K562 (cell line): ENCODE results near the gene EPX. TPM values are rescaled to one million over a fixed set of nuclear protein-coding genes. Genes with fewer than 3 reads are reported as not detected.
A peak's percentile ranks its signal among the peaks of the same experiment; 100 is the strongest.

Experiments
- CHD4 ChIP-seq: fragments of 200-600 bp; sonication (generic); IDR thresholded peaks from 3 replicates; pipeline ENCODE4 v1.6.1; 2012; ENCODE audit warnings: low read depth, mild to moderate bottlenecking, mixed read lengths, low read length, inconsistent platforms; ENCODE audit not compliant: insufficient read depth, insufficient replicate concordance, poor library complexity, severe bottlenecking
- DPF2 ChIP-seq: fragments of 450-650 bp; IDR thresholded peaks from 2 replicates; pipeline ENCODE4 v1.6.1; 2016
- FOSL1 ChIP-seq: fragments of 200-800 bp; sonication (Bioruptor generic); conservative IDR thresholded peaks from 2 replicates; pipeline ENCODE4 v1.6.1; 2016; ENCODE audit warnings: missing genetic modification characterization, missing compliant biosample characterization
- HMG20B ChIP-seq: fragments of 250-450 bp; sonication (Bioruptor Pico); IDR thresholded peaks from 2 replicates; pipeline ENCODE4 v1.5.0; 2021; ENCODE audit warnings: mild to moderate bottlenecking
- KAT7 ChIP-seq: sonication (generic); formaldehyde crosslinking; IDR thresholded peaks from 2 replicates; pipeline ENCODE4 v1.8.0; 2022; ENCODE audit warnings: missing genetic modification reagents, mild to moderate bottlenecking, borderline replicate concordance
- MTF1 ChIP-seq: fragments of 250-450 bp; sonication (Bioruptor Pico); IDR thresholded peaks from 2 replicates; pipeline ENCODE4 v1.9.0; 2021; ENCODE audit warnings: moderate library complexity, mild to moderate bottlenecking, inconsistent platforms, borderline replicate concordance
- PHB2 ChIP-seq: fragments of 450-650 bp; IDR thresholded peaks from 2 replicates; pipeline ENCODE4 v1.6.1; 2017; ENCODE audit warnings: low read depth
- RB1 ChIP-seq: fragments of 450-650 bp; IDR thresholded peaks from 2 replicates; pipeline ENCODE4 v1.6.1; 2017; ENCODE audit warnings: low read depth, mild to moderate bottlenecking
- ZNF263 ChIP-seq: sonication (generic); formaldehyde crosslinking; IDR thresholded peaks from 2 replicates; pipeline ENCODE4 v1.8.0; 2022; ENCODE audit warnings: mild to moderate bottlenecking, missing genetic modification reagents, borderline replicate concordance
- ZNF444 ChIP-seq: fragments of 250-450 bp; sonication (Bioruptor Pico); IDR thresholded peaks from 2 replicates; pipeline ENCODE4 v1.4.0; 2020; ENCODE audit warnings: mild to moderate bottlenecking, moderate library complexity
- polyA plus RNA-seq, 8 experiments: library from polyadenylated mRNA; depleted of rRNA in 4 of 8; stranded (reverse) in 5 of 8; unstranded in 3 of 8; fragments of >200 nt; fragmentation: Nextera tagmentation in 2 of 8; fragmentation: Illumina TruSeq in 1 of 8; extraction: Ambion mirVana in 2 of 8; extraction: Trizol in 1 of 8; gene quantifications; 2 replicates each; pipeline versions ENCODE4 v1.2.1 to v1.2.3, GENCODE V29; 2011 to 2014; ENCODE audit warnings: inconsistent platforms in 1 of 8, missing spikeins in 1 of 8
- total RNA-seq, 7 experiments: library from RNA; depleted of rRNA in 6 of 7; stranded (reverse); fragments of >200 nt in 6 of 7; fragmentation: Illumina TruSeq in 2 of 7; extraction: Trizol in 2 of 7; gene quantifications; 2 replicates each; pipeline versions ENCODE4 v1.2.1 to v1.2.3, GENCODE V29; 2011 to 2021; ENCODE audit warnings: low replicate concordance in 1 of 7
- TF ChIP-seq, protein P1 (sequence below), 2 experiments: IDR thresholded peaks in 1 of 2; conservative IDR thresholded peaks in 1 of 2; 2 replicates each; pipeline ENCODE4 v1.6.1; 2016; ENCODE audit warnings: low read depth in 2 of 2, mild to moderate bottlenecking in 1 of 2, missing compliant biosample characterization in 1 of 2, missing genetic modification characterization in 1 of 2, moderate library complexity in 1 of 2
- TF ChIP-seq, protein P2 (sequence below), 2 experiments: fragments of 450-650 bp in 1 of 2; sonication (generic) in 1 of 2; formaldehyde crosslinking in 1 of 2; IDR thresholded peaks in 1 of 2; conservative IDR thresholded peaks in 1 of 2; 2 replicates each; pipeline versions ENCODE4 v1.6.1 to v1.8.1; 2016 to 2023; ENCODE audit warnings: mild to moderate bottlenecking in 2 of 2, moderate library complexity in 2 of 2, inconsistent platforms in 1 of 2, missing genetic modification reagents in 1 of 2
- TF ChIP-seq, protein P3 (sequence below), 2 experiments: fragments of 250-450 bp in 1 of 2; fragments of 450-650 bp in 1 of 2; sonication (Bioruptor Pico) in 1 of 2; IDR thresholded peaks; 2 replicates each; pipeline versions ENCODE4 v1.6.1 to v1.8.0; 2016 to 2021; ENCODE audit warnings: mild to moderate bottlenecking in 2 of 2, moderate library complexity in 2 of 2, missing compliant biosample characterization in 1 of 2, missing genetic modification characterization in 1 of 2
- TF ChIP-seq, protein P4 (sequence below): fragments of 250-450 bp; sonication (Bioruptor Pico); IDR thresholded peaks from 2 replicates; pipeline ENCODE4 v1.5.0; 2021; ENCODE audit warnings: mild to moderate bottlenecking, moderate library complexity
- TF ChIP-seq, protein P5 (sequence below): fragments of 250-450 bp; sonication (Bioruptor Pico); IDR thresholded peaks from 2 replicates; pipeline ENCODE4 v1.5.0; 2020; ENCODE audit warnings: mild to moderate bottlenecking
- TF ChIP-seq, protein P6 (sequence below): fragments of 450-650 bp; IDR thresholded peaks from one replicate; pipeline ENCODE4 v1.6.1; 2018; ENCODE audit warnings: mild to moderate bottlenecking, moderate library complexity; ENCODE audit not compliant: partially characterized antibody

The EPX gene
- total and polyA plus RNA-seq, 9 of the 15 experiments (the other 6 are each of a cell fraction or from before 2014, with no cell fraction given): 0.07 to 0.33 (median 0.19) TPM; not detected in 3

DNA sequence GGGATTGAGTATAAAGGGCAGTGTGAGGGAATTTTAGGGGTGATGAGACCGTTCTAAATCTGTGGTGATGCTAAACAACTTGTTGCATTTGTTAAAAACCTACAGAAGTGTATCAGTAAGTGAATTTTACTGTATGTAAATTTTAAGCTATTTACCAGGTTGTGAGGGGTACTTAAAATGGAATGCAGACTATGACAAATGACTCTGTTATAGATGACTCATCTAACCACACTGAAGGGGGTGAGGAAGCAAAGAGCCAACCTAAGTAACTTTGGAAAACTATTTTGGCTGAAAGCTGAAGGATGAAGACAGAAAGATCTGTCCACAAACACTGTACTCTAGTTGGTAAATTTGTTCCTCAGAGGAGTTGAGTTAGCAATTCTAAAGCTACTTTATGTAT is 31.8 kb downstream of the EPX start (continued):
- TF ChIP-seq, protein P1, sequence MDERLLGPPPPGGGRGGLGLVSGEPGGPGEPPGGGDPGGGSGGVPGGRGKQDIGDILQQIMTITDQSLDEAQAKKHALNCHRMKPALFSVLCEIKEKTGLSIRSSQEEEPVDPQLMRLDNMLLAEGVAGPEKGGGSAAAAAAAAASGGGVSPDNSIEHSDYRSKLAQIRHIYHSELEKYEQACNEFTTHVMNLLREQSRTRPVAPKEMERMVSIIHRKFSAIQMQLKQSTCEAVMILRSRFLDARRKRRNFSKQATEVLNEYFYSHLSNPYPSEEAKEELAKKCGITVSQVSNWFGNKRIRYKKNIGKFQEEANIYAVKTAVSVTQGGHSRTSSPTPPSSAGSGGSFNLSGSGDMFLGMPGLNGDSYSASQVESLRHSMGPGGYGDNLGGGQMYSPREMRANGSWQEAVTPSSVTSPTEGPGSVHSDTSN (CRISPR knock-in tag; IDR thresholded peaks at IDR 0.05; ENCODE audit: low read depth): peak; percentile 75; the same call in 1 of the 2 replicates
- TF ChIP-seq, protein P1 (tag; conservative IDR thresholded peaks at IDR 0.05; ENCODE audit: low read depth): peak; percentile 77
- TF ChIP-seq, protein P2, sequence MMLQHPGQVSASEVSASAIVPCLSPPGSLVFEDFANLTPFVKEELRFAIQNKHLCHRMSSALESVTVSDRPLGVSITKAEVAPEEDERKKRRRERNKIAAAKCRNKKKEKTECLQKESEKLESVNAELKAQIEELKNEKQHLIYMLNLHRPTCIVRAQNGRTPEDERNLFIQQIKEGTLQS (IDR thresholded peaks at IDR 0.05): peak; percentile 94
- TF ChIP-seq, protein P2 (CRISPR knock-in tag; conservative IDR thresholded peaks at IDR 0.05): peak; percentile 64; the same call in 1 of the 2 replicates
- TF ChIP-seq, protein P3, sequence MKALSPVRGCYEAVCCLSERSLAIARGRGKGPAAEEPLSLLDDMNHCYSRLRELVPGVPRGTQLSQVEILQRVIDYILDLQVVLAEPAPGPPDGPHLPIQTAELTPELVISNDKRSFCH (CRISPR knock-in tag; IDR thresholded peaks at IDR 0.05): no peak
- TF ChIP-seq, protein P3 (tag; IDR thresholded peaks at IDR 0.05): no peak
- TF ChIP-seq, protein P4, sequence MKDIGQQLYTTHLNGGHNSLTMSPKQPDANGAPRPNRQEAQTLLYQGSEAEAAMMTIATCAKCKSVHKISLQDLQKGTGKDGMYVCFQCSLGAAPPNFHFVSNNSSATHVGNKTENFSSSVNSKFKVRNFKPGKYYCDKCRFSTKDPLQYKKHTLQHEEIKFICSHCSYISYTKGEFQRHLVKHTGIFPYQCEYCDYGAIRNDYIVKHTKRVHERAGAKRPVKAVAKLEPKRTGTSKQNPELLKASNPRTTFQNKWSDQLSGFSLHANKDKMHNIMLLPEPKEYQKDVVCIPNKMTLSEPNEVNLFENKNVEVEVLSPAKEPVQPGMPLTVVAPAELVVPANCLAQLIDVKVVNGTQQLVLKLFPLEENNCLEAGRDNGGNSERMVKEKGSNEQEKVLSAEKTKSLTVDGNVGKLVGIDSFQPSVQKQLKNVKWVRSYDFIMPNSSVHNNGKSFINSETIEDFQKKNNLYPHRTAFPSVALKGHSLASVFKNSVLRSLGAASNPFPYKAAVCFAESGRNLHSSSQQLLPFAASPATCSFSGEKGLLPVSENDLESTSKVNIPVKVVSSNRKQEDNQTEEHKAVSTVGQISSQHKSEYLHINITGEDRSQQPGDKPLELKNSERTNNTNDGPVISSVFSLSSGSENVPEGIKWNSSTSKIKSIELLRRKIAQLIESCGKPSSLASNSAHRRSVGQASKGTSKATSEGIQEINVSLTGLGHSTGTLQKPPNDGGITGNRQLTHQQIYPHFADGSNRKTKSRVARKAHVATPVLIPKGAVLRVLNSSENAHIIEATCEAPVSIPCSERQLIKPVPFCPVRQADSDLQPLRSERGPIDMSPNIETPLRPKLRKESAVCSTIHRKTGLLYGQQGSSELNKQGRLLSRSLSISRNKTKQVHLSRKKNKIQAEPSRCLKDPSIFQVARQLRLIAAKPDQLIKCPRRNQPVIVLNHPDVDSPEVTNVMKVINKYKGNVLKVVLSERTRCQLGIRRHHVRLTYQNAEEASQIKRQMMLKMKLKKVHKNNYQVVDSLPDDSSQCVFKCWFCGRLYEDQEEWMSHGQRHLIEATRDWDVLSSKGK (CRISPR knock-in tag): no peak
- no peak for TF ChIP-seq HMG20B
- peak; percentile 75 for TF ChIP-seq DPF2
- no peak for TF ChIP-seq KAT7 (CRISPR knock-in tag)
- TF ChIP-seq CHD4: no peak
- TF ChIP-seq PHB2: no peak
- no peak for TF ChIP-seq RB1
- TF ChIP-seq FOSL1 (tag): peak; percentile 94
- no peak for TF ChIP-seq MTF1 (CRISPR knock-in tag)
- TF ChIP-seq, protein P5, sequence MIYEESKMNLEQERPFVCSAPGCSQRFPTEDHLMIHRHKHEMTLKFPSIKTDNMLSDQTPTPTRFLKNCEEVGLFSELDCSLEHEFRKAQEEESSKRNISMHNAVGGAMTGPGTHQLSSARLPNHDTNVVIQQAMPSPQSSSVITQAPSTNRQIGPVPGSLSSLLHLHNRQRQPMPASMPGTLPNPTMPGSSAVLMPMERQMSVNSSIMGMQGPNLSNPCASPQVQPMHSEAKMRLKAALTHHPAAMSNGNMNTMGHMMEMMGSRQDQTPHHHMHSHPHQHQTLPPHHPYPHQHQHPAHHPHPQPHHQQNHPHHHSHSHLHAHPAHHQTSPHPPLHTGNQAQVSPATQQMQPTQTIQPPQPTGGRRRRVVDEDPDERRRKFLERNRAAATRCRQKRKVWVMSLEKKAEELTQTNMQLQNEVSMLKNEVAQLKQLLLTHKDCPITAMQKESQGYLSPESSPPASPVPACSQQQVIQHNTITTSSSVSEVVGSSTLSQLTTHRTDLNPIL (CRISPR knock-in tag): no peak
- TF ChIP-seq, protein P6, sequence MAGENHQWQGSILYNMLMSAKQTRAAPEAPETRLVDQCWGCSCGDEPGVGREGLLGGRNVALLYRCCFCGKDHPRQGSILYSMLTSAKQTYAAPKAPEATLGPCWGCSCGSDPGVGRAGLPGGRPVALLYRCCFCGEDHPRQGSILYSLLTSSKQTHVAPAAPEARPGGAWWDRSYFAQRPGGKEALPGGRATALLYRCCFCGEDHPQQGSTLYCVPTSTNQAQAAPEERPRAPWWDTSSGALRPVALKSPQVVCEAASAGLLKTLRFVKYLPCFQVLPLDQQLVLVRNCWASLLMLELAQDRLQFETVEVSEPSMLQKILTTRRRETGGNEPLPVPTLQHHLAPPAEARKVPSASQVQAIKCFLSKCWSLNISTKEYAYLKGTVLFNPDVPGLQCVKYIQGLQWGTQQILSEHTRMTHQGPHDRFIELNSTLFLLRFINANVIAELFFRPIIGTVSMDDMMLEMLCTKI: no peak
- no peak for TF ChIP-seq ZNF444 (CRISPR knock-in tag)
- TF ChIP-seq ZNF263 (CRISPR knock-in tag): no peak
